Inflammatory macrophage (primary cell): Measurements from ENCODE around the gene SNF8.
"Not testable (repeated sequence)": the region's sequence is repeated elsewhere in the genome, so short reads cannot be mapped to it uniquely, and the experiment has no call there.

Experiments used
- DNase-seq, 2 donors: peaks; one replicate each; pipeline ENCODE4 v3.0.0-alpha.2; 2020 to 2022
- total RNA-seq, 18 experiments: gene quantifications; one replicate each; lab custom pipeline; 2026; ENCODE audit warnings: mixed read lengths in 6 of 18, inconsistent platforms in 2 of 18; lab: John Stamatoyannopoulos, UW

Gene SNF8, protein sequence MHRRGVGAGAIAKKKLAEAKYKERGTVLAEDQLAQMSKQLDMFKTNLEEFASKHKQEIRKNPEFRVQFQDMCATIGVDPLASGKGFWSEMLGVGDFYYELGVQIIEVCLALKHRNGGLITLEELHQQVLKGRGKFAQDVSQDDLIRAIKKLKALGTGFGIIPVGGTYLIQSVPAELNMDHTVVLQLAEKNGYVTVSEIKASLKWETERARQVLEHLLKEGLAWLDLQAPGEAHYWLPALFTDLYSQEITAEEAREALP
- 27.2 to 70.8 (median 52.7) reads per million in 18 experiments for total RNA-seq

DNA sequence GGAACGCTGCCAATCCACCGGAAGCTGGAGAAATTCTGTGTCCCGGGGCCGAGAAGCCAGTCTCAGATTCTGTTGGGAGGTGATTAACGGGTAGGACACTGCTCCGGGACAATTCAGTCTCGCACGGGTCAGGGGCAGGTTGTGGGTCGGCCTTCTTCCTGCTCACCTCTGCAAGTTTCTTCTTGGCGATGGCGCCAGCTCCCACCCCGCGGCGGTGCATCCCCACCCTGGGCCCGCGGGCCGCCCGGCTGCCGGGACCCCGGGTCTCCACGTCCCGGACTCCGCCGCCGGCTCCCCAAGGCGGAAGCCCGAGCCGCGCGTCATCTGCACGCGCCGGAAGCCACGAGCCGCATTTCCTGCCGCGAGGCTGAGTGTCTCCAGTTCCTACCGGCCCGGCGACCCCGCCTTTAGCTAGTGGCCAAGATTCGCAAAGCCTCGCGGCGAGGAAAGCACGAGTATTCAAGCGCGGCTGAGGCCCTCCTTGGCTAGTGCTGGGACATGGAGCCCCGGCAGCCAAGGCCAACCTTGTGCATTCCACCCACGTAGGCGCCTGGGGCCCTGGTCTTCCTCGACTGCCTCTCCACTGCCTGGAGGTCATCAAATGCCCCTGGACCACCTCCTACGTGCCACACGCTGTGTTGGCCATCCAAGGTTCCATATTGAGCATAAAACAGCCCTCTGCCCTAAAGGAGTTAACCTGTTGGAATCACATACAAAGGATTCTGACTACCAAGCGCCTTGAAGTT is at the start of gene SNF8:
TSS of gene SNF8 (minus strand) at position 328 of the 746 bp plus-strand sequence. CDS start at position 220, 108 bp downstream.
- DNase-seq: peak; percentile 92 to 94

DNA sequence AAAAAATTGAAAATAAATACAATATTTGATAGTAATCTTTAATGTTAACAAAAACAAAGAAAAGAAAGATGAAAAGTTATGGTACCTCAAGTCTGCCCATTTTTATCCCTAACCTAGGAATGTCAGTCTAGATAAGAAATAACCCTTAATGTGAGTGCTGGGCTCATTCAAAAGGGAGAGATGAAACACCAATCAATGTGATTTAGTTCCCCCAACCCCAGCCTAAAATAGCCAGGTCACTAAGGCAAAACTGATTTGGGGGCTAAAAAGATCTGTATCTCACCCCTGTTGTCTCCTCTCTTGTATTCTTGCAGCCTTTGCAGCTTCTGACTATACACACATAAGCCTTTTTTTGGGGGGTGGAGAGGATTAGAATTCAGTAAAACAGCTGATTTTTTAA is 49.3 kb upstream of the SNF8 start:
- DNase-seq: no peak

DNA sequence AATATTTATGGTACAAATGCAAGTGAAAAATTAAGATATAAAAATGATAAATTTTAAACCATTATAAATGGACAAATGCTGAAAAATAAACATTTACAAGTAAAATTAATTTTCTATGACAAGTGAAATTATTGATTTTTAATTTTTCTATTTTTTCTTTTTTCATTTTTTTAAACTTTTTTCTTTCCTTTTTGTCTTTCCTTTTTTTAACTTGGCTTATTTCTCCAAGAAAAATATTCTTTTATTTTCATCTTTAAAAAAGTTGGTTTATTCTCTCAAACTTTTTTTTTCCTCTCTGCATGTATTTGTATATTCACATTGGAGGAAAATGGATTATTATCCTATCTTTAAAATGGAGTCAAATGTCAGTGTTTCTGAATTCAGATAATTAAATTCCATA is 48.7 kb upstream of the SNF8 start:
- DNase-seq: no peak

DNA sequence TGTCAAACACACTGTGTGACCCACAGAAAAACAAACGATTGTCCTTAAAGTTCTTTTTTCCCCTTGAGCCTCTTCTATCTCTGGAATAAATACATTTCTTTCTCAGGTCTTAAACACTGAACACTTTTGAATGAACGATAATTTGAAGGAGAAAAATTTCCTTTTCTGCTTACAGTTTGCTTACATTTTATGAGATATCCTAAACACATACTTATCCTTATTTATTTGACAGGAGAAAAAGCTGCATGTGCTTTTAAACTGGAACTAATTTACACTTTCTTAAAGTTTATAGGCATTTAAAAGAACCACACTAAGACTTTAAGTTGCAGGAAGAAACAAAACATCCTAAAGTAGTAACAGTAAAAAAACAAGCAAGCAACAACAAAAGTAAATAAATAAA is 47.8 kb upstream of the SNF8 start:
- DNase-seq: no peak

DNA sequence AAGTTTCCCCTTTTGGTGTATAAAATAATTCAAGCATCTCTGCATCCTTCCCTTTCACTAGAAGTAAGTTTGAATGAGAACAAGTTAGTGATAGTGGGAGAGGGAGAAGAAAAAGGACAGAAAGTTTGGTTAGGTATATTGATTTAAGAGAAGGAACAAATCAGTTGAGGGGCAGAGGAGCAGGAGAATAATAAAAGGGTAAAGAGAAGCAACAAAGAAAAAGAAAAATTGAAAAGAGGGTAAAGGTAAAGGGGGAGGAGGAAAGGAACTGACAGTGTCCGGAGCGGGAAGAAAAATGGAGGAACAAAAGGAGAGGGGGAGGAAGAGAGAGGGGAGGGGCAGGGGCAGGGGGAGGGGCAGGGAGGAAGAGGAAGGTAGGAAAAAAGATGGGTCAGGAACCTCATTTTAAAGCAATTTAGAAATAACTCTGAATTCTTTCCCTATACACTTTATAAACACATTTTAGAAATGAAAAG is 46.3 kb upstream of the SNF8 start:
- no peak for DNase-seq

DNA sequence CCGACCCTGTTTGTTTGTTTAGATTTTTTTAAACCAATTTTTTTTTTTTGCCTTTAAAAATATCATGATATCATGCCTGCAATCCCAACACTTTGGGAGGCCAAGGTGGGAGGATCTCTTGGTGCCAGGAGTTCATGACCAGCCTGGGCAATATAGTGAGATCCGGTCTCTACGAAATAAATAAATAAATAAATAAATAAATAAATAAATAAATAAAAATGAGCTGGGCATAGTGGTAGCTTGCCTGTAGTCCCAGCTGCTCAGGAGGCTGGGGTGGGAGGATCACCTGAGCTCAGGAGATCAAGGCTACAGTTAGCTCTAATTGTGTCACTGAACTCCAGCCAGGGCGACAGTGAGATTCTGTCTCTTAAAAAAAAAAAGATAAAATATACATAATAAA is 44.5 kb upstream of the SNF8 start:
- DNase-seq: no peak

DNA sequence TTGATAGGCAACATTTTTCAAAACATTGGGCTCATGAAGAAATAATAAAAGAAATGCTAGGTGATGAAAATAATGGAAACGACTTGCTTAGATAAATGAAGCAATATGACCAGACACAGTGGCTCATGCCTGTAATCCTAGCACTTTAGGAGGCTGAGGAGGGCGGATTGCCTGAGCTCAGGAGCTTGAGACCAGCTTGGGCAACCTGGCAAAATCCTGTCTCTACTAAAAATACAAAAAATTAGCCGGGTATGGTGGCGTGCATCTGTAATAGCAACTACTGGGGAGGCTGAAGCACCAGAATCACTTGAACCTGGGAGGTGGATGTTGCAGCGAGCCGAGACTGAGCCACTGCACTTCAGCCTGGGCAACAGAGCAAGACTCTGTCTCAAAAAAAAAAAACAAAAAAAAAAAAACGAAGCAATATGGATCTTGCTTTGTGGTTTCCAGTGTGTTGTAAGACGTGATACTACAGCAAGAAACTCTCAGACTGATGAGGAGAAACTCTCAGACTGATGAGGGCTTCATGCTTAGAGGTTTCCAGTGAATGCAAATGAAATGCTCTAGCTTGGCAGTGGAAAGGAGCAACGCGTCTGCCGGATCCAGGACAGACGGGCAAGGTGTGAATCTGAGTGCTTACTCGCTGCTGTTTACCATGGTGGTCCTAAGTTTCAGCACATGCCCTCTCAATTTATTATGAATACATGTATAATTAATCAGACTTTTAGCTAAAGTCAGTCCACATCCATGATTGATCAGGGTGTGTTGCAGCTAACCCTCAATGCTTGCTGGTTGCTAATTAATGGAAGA is 41.0 kb upstream of the SNF8 start:
- DNase-seq: no peak

DNA sequence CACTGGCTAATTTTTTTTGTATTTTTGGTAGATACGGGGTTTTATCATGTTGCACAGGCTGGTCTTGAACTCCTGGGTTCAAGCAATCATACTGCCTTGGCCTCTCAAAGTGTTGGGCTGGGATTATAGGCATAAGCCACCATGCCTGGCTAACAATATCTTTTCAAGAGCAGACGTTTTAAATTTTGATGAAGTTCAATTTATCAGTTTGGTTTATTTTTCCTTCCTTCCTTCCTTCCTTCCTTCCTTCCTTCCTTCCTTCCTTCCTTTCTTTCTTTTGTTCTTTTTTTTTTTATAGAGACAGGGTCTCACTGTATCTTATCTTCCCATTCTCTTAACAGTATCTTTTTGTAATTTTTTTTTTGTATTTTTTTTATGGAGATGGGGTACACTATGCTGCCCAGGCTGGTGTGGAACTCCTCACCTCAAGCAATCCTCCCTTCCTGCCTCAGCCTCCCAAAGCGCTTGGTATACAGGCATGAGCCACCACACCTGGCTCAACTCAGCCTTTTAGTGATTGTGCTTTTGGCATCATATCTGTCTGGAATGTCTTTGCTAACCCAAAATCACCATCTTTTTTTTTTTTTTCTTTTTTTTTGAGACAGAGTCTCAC is 37.4 kb upstream of the SNF8 start:
- no peak for DNase-seq

DNA sequence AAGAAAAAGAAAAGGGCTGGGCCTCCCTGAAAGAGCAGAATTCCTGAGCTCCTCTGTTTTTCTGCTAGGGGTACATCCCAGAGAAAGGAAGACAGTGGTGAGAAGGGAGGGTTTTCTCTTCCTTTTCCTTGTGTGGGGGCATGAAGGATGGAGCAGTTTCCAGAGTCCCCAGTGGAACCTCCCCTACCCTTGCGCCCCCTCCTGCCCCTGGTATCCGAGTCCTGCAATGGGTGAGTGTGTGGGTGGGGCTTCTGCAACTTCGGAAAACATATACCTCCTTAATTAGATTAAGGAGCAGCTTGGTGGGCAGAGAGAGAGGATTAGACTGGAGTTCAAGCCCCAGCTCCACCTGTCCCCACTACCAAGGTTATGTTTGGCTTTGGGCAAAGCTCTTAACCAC is 29.2 kb upstream of the SNF8 start:
- DNase-seq: no peak

DNA sequence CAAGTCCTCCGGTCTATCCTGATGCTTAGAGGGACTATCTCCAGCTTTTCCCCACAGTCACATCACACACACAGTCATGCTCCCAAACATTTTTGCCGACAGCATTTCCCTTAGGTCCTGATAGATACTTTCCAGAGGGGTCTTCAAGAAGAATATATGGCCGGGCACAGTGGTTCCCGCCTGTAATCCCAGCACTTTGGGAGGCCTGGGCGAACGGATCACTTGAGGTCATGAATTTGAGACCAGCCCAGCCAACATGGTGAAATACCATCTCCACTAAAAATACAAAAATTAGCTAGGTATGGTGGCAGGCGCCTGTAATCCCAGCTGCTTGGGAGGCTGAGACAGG is 28.1 kb upstream of the SNF8 start:
- no peak for DNase-seq

DNA sequence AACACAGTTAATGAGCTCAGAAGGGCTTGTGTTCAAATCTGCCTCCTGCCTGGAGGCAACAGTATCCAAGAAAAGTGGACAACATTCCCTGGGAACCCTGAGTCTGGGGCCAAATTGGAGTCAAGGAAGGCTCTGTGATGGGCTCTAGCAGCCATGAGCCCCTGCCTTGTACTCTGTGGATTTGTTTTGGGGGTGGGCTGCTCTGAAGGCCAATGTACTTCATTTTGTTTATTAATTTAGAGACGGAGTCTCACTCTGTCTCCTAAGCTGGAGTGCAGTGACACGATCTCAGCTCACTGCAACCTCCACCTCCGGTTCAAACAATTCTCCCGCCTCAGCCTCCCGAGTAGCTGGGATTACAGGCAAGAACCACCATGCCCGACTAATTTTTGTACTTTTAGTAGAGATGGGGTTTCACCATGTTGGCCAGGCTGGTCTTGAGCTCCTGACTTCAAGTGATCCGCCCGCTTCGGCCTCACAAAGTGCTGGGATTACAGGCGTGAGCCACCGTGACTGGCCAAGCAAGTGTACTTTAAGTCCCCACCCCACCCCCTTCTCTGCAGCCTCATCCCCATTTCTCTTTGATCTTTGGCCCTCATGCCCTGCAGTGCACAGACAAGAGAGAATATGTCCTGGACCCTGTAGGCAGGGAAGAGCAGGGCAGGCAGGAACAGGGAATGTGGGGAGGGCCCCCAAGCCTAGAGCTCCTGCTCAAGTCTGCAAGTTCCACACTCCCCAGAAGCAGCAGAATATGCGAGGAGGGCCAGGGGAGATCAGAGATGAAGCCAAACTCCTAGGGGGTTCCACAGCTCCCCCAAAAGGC is 26.4 kb upstream of the SNF8 start:
- DNase-seq: no peak

DNA sequence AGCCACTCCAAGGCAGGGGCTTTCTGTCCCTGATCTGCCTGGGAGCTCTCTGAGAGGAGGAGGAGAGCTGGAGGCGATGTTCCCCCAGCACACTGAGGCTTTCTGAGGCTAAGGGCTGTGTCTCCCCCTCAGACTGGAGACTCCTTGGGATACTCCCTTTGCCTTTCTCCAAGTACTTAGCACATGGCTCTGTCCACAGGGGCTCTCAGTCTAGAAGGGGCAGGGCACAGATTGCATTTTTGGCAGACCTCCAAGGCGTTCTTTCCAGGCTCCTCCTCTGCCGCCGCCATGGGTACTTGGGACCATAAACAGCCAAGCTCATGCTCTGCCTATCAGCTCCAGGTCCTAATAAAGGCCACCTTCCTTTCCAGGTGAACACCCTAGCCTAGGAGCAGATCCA is 25.6 kb upstream of the SNF8 start:
- no peak for DNase-seq

DNA sequence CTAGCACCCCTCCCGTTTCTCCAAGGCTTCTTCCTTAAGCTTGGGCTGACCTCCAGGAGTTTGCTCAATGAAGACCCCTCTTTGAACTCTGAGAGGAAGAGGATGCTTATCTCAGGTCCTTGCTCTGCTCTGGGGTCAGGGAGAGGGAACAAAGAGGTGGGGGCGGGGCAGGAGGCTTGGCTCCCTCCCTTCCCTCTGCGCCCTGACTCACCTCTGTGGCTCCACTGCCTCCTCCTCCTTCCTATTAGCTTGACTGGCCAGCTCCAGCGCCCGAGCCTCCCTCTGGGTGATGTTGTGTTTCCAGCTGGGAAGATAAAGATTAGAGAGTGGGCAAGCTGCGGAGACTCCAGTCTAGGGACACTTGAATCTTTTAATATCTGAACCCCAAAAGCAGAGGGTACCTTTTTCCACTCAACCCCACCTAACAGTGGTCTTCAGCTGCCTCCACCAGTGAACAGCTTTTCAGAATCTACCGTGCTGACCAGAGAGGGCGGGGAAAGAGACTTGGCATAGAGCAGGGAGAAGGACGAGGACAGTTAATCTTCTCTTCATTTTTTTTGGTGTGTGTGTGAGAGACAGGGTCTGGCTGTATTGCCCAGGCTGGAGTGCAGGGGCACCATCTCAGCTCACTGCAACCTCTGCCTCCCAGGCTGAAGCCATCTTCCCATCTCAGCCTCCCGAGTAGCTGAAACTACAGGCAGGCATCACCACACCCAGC is 17.0 kb upstream of the SNF8 start:
- DNase-seq: no peak

DNA sequence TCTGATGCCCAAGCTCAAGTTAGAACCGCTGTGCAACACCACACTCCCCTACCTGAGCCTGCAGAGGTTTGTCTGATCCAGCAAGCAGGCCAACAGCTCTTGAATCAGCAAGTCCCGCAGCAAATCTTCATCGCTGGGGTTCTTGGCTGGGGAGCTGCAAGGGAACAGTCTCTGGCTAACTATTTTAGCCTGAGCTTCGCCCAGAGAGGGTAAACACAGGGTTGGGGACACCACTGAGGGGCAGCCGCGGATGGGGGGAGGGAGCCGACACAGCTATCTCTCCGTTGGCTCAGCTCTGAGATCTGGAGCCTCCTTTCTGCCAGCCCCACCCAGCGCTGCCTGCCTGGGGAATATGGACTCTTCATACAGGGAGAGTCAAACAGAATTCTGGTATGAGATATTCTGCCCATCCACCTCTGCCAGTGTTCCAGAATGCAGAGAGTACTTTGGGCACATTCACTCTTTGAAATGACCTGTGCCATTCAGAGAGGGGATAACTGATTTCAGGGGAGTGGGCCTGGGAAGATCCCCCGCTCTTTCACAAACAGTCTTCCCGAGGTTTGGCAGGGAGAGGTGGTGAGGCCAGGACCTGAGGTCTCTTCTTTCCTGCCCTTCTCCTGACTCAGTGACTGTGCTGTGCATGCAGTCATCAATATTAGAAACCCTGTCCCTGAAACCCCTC is 16.3 kb upstream of the SNF8 start:
- DNase-seq: no peak

DNA sequence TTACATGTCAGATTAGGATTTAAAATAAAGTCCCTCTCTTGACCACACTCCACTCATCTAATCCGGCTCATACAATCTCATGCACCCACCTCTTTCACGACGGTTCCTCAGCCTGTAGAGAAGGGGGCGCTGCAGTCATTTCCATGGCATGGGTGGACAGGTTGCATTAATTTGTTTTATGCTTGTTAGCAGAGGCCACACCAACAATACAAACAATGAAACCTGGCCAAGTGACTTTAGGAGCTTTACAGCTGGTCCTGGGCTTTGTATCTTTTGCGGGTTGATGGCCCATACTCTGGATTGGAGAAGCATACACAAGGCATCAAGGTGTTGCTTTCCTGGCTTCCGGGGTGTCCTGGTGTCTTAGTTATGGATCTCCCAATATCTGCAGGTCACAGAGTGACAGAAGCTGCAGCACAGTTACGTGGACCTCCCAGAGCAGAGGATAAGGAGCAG is 9.7 kb upstream of the SNF8 start:
- DNase-seq: no peak

DNA sequence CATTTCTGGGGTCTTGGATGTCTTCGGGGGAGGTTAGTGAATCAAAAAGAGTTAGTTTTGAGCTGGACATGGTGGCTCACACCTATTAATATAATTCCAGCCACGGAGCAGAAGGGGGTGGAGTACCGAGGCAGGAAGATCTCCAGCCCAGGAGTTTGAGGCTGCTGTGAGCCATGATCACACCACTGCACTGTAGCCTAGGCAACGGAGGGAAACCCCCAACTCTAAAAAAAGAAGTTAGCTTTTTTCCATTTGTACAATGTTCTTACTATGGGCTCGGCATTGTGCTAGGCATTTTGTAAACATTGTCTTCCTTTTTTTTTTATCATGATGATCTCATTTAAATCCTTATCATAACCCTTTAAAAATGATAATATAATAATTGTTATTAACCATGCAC is 8.3 kb upstream of the SNF8 start:
- peak in 1 of 2 donors; percentile 35 for DNase-seq

DNA sequence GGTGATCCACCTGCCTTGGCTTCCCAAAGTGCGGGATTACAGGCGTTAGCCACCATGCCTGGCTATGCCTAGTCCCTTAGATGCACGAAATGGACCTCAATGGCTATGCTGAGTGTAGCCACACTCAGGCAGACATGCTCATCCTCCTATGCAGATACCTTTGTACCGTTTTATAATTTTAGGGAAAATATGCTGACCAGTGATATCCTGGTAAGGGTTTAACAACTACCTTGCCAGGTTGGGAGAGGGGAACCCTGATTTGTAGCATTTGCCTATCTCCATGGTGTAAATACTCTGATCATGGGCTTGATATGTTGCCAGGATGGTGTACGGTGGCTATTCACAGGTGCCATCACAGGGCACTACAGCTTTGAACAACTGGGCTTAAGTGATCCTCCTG is 6.9 kb upstream of the SNF8 start:
- DNase-seq: no peak

DNA sequence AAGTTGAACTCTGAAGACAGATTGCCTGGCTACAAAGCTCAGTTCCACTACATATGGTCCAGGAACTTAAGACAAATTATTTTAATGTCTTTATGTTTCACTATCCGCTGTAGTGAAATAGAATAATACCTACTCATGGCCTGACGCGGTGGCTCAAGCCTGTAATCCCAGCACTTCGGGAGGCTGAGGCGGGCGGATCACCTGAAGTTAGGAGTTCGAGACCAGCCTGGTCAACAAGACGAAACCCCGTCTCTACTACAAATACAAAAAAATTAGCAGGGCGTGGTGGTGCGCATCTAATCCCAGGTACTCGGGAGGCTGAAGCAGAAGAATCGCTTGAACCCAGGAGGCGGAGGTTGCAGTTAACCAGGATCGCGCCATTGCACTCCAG is 614 bp upstream of the SNF8 start:
- DNase-seq: not testable (repeated sequence)

DNA sequence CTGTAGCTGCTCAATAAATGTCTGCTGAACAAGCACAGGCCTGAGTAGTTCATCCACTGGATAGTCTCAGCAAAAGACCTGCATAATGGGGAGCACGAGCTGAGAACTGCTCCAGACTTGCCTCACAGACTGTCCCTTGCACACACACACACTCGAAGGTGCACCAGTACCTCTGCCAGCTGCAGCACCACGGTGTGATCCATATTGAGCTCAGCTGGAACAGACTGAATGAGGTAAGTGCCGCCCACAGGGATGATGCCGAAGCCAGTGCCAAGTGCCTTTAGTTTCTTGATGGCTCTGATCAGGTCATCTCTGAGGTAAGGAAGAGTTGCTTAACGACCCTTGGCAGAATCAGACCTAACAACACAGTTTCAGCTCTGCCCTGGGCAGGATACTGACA is 11.6 kb downstream of the SNF8 start:
- no peak for DNase-seq

DNA sequence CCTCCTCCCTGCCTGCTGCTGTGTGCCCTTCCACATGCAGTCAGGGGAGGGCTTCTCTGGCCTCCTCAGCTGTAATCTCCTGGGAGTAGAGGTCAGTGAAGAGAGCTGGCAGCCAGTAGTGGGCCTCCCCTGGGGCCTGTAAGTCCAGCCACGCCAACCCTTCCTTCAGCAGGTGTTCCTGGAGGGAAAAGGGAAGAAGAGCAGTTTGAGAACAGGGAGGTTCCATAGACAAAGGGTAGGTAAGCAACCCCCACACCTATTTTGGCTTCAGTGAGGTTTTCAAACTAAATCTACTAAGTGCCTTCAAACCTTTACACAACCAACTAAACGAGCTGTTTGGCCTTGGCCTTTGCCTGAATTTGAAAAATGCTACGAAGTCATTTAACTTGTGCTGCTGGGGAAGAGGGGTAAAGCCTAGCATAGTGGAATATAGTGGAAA is 14.2 kb downstream of the SNF8 start:
- no peak for DNase-seq

DNA sequence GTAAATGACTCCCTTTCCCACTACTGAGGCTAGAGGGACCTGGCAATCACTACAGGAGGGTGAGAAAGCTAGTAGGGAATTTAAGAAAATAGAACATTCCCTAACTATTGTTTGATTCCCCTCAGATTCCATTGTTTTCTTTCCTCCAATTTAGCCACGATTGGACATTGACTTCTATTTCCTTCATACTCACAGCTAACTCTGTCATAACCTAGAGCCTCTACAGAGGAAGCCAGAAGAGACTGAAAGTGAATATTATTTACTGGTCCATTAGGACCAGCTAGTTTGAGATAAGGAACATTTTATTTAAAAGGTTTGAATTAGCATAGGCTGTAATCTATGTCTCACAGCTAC is 14.9 kb downstream of the SNF8 start:
- DNase-seq: no peak
